Transverse colon (tissue), 4 donors: Measurements from ENCODE around the gene COL10A1.

ENCODE experiments used
- CTCF ChIP-seq, 5 experiments: fragments of 200-600 bp in 3 of 5; fragments of 450-650 bp in 2 of 5; sonication (generic) in 3 of 5; IDR thresholded peaks; 1 replicate in 2 of 5; 2 replicates in 3 of 5; pipeline ENCODE4 v1.5.1; 2016 to 2017; ENCODE audit warnings: antibody characterized with exemption in 5 of 5, inconsistent platforms in 3 of 5, mild to moderate bottlenecking in 2 of 5, moderate library complexity in 1 of 5
- POLR2A ChIP-seq: fragments of 450-650 bp; IDR thresholded peaks from one replicate; pipeline ENCODE4 v1.6.1; 2016; ENCODE audit warnings: antibody characterized with exemption, mild to moderate bottlenecking, moderate library complexity
- POLR2AphosphoS5 ChIP-seq, 3 donors: sonication (generic); formaldehyde crosslinking; IDR thresholded peaks; one replicate each; pipeline ENCODE4 v1.6.1; 2016; ENCODE audit warnings: antibody characterized with exemption in 3 of 3

- TF ChIP-seq CTCF (IDR thresholded peaks at IDR 0.05) (no peak), POLR2AphosphoS5 (IDR thresholded peaks at IDR 0.05) (no peak), POLR2A (no peak)
Measured at GRCh38 chr6:116168148-116168547, 42.2 kb upstream of the COL10A1 start.
